Coronary artery (tissue), 2 donors: ENCODE data around the gene TAS1R3.

ENCODE experiments used
- DNase-seq: peaks from one replicate; pipeline ENCODE4 v3.0.0-alpha.2; 2017; ENCODE audit warnings: low spot score
- H3K27ac ChIP-seq, 2 donors: fragments of 200-600 bp; sonication (generic); one replicate each; pipeline ENCODE4 v1.5.1; 2016 to 2019
- H3K4me3 ChIP-seq: fragments of 200-600 bp; sonication (generic); 2 replicates; pipeline ENCODE4 v1.5.1; 2016; ENCODE audit warnings: mild to moderate bottlenecking, moderate library complexity
- CTCF ChIP-seq: fragments of 200-600 bp; sonication (generic); IDR thresholded peaks from one replicate; pipeline ENCODE4 v1.5.1; 2019; ENCODE audit warnings: antibody characterized with exemption

TAS1R3 gene

GRCh38 chr1:1348420-1349255, 17.6 kb downstream of the TAS1R3 start:
- DNase-seq: no peak
- peak overlapping the region; percentile 40 to 86 for H3K27ac ChIP-seq
- TF ChIP-seq CTCF: no peak
- H3K4me3 ChIP-seq: peak overlapping the region; percentile 75

- Histone ChIP-seq H3K4me3 (peak within 1 kb of the TSS; percentile 75), H3K27ac (peak within 1 kb of the TSS; percentile 57 to 86)
- DNase-seq: no peak
- peak; percentile 25 for TF ChIP-seq CTCF
These were observed 18.4 kb downstream of the TAS1R3 start, which contains the start of gene DVL1 for GRCh38 chr1:1349256-1350012. Gene DVL1 (minus strand): TSS chr1:1349418. CDS start chr1:1349065, 353 bp downstream.

- Histone ChIP-seq H3K27ac (peak overlapping the region in 1 of 2 donors; percentile 71), H3K4me3 (peak overlapping the region; percentile 30)
- DNase-seq: no peak
- TF ChIP-seq CTCF: no peak
These were observed 20.7 kb downstream of the TAS1R3 start for GRCh38 chr1:1351511-1352427.

GRCh38 chr1:1352786-1353388, 21.8 kb downstream of the TAS1R3 start:
- no peak for TF ChIP-seq CTCF
- H3K27ac ChIP-seq: peak overlapping the region in 1 of 2 donors; percentile 71
- DNase-seq: no peak
- H3K4me3 ChIP-seq: no peak overlapping the region

- Histone ChIP-seq H3K27ac (peak overlapping the region in 1 of 2 donors; percentile 71), H3K4me3 (no peak overlapping the region)
- DNase-seq: no peak
- no peak for TF ChIP-seq CTCF
These were observed 22.5 kb downstream of the TAS1R3 start for GRCh38 chr1:1353389-1354151.
